Breast epithelium (tissue), 4 donors: ENCODE results near the gene USP24. TPM values are rescaled to one million over a fixed set of nuclear protein-coding genes. Genes with fewer than 3 reads are reported as not detected.

Experiments
- DNase-seq, 2 donors: peaks; one replicate each; pipeline ENCODE4 v3.0.0-alpha.2; 2019; ENCODE audit warnings: low spot score in 2 of 2
- H3K27ac ChIP-seq, 2 donors: fragments of 200-600 bp; sonication (generic) in 1 of 2; one replicate each; pipeline ENCODE4 v1.5.1; 2016 to 2019; ENCODE audit warnings: mild to moderate bottlenecking in 1 of 2
- H3K27me3 ChIP-seq, 2 donors: fragments of 200-600 bp; sonication (generic) in 1 of 2; one replicate each; pipeline versions ENCODE4 v1.5.1 to v1.6.0; 2017 to 2019; ENCODE audit warnings: control low read depth in 1 of 2, mild to moderate bottlenecking in 1 of 2
- H3K36me3 ChIP-seq: fragments of 200-600 bp; one replicate; pipeline ENCODE4 v1.5.1; 2019
- H3K4me1 ChIP-seq, 2 donors: fragments of 200-600 bp; sonication (generic); one replicate each; pipeline ENCODE4 v1.5.1; 2016 to 2019; ENCODE audit warnings: control low read depth in 1 of 2
- H3K4me3 ChIP-seq, 3 donors: fragments of 200-600 bp; sonication (generic); 1 replicate in 2 of 3; 2 replicates in 1 of 3; pipeline ENCODE4 v1.5.1; 2016 to 2019; ENCODE audit warnings: mild to moderate bottlenecking in 3 of 3, moderate library complexity in 2 of 3
- H3K9me3 ChIP-seq, 2 donors: fragments of 200-600 bp; sonication (generic) in 1 of 2; one replicate each; pipeline ENCODE4 v1.5.1; 2016 to 2019; ENCODE audit warnings: control low read depth in 1 of 2
- POLR2A ChIP-seq: fragments of 450-650 bp; IDR thresholded peaks from one replicate; pipeline ENCODE4 v1.6.1; 2016; ENCODE audit warnings: antibody characterized with exemption, mild to moderate bottlenecking, moderate library complexity
- POLR2AphosphoS5 ChIP-seq, 3 donors: sonication (generic); formaldehyde crosslinking; IDR thresholded peaks; one replicate each; pipeline ENCODE4 v1.6.1; 2017; ENCODE audit warnings: antibody characterized with exemption in 3 of 3
- intact Hi-C: fragments of 100-400 bp; cut with DNase I; formaldehyde crosslinking; loops from one replicate; pipeline ENCODE4 v1.15.1; 2023; ENCODE audit warnings: low total_unique reads
- total RNA-seq, 3 donors: library from RNA; depleted of rRNA; stranded (reverse); fragments of >200 nt; gene quantifications; one replicate each; pipeline ENCODE4 v1.1.0, GENCODE V29; 2016
- TF ChIP-seq, protein P1 (sequence below), 3 donors: fragments of 450-650 bp; IDR thresholded peaks; one replicate each; pipeline ENCODE4 v1.5.1; 2016 to 2017; ENCODE audit warnings: antibody characterized with exemption in 3 of 3, mild to moderate bottlenecking in 3 of 3, moderate library complexity in 3 of 3

Gene USP24
- total RNA-seq, 3 donors from 2014 or later: 51.5 to 103 (median 77.3) TPM

GRCh38 chr1:55214212-55214933, 791 bp downstream of the USP24 start:
- Histone ChIP-seq H3K9me3 (no peaks in the 10 kb centered on the region), H3K36me3 (no peaks in the 10 kb centered on the region), H3K4me3 (peak overlapping the region; percentile 65 to 98 (median 86)), H3K27me3 (no peaks in the 10 kb centered on the region), H3K27ac (peak overlapping the region; percentile 96 to 97), H3K4me1 (no peaks in the 10 kb centered on the region)
- DNase-seq: no peak
- intact Hi-C loops: no loop called here
- TF ChIP-seq POLR2AphosphoS5 (IDR thresholded peaks at IDR 0.05) (no peak), POLR2A (no peak)
- TF ChIP-seq, protein P1, sequence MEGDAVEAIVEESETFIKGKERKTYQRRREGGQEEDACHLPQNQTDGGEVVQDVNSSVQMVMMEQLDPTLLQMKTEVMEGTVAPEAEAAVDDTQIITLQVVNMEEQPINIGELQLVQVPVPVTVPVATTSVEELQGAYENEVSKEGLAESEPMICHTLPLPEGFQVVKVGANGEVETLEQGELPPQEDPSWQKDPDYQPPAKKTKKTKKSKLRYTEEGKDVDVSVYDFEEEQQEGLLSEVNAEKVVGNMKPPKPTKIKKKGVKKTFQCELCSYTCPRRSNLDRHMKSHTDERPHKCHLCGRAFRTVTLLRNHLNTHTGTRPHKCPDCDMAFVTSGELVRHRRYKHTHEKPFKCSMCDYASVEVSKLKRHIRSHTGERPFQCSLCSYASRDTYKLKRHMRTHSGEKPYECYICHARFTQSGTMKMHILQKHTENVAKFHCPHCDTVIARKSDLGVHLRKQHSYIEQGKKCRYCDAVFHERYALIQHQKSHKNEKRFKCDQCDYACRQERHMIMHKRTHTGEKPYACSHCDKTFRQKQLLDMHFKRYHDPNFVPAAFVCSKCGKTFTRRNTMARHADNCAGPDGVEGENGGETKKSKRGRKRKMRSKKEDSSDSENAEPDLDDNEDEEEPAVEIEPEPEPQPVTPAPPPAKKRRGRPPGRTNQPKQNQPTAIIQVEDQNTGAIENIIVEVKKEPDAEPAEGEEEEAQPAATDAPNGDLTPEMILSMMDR (IDR thresholded peaks at IDR 0.05): no peak

GRCh38 chr1:55213885-55214211, 1.3 kb downstream of the USP24 start:
- intact Hi-C loops: no loop called here
- TF ChIP-seq POLR2AphosphoS5 (IDR thresholded peaks at IDR 0.05) (no peak), POLR2A (no peak)
- TF ChIP-seq, protein P1 (IDR thresholded peaks at IDR 0.05): no peak
- H3K36me3 ChIP-seq: no peaks in the 10 kb centered on the region
- no peaks in the 10 kb centered on the region for H3K9me3 ChIP-seq
- H3K4me1 ChIP-seq: no peaks in the 10 kb centered on the region
- DNase-seq: no peak
- H3K27ac ChIP-seq: peak overlapping the region; percentile 96 to 97
- H3K27me3 ChIP-seq: no peaks in the 10 kb centered on the region
- H3K4me3 ChIP-seq: peak overlapping the region; percentile 65 to 98 (median 86)

DNA sequence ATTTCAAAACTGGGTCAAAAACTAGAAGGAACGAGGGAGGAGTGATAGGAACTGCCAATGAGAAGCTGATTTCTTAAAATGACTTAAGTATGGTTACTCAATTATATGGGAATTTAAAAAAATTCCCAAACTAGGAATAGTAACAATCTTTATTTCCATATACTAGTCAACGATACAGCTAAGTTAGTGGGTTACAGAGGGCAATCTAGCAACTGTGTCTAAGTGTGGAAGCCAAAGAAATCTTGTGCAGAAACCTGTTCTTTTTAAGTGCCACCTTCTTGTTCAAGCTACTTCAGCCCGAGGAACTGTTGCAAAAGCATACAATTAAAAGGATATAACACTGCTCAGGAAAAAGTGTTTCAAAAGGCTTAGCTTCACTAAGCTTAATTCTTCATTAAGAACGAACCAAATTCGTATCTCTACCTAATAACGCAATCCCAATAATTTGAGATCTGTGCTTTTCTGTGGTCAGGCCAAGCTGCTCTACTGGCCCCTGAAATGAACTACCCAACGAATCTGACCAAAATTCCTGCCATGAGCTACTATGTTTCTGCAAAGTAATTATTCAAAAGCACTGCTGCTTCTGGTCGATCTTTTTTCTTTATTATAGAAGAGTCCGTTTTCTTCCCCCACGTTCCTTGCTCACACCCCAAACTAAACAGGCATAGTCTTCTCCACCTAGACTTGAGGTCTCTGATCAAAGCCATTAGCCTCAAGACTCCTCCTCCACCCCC, 1.8 kb downstream of the USP24 start:
- H3K4me3 ChIP-seq: peak overlapping the region; percentile 65 to 98 (median 86)
- no peaks in the 10 kb centered on the region for H3K9me3 ChIP-seq
- intact Hi-C loops: no loop called here
- H3K27ac ChIP-seq: peak overlapping the region; percentile 96 to 97
- no peaks in the 10 kb centered on the region for H3K27me3 ChIP-seq
- no peaks in the 10 kb centered on the region for H3K4me1 ChIP-seq
- TF ChIP-seq, protein P1 (IDR thresholded peaks at IDR 0.05): no peak
- no peak for TF ChIP-seq POLR2AphosphoS5 (IDR thresholded peaks at IDR 0.05)
- no peak for TF ChIP-seq POLR2A
- no peaks in the 10 kb centered on the region for H3K36me3 ChIP-seq
- DNase-seq: no peak

DNA sequence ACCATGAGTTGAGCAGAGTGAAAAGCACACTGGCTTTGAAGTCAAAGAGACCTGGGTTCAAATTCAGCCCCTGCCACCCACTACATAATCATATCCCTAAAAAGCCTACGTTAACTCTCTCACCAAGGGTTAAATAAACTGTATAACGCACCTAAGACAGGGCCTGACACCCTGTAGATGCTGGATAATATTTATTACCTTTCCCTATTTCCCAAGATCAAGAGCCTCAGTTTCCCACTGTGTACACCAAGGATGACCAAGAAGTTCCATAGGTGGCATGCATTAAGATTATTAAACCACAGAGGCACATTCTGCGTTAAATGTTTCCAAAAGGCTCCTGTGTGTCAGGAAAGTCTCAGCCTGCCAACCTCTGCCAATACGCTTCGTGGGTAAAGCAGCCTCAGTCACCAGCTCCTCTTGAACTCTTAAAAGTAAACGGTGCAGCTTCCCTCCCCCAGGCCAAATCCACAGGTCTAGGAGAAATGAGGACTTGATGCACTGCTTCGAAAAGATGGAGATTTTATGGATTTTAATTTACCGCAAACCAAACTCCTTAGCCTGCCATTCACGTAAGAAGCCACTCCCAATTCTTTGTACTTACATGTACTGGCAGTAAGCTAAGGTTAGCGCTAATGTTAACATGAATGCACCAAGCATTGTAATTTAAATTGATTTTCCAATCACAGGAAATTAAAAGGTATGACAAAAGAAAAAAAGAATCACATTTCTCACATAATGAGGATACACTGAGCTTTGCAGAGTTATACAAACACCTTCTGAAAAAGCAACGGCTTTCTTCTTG, 2.6 kb downstream of the USP24 start:
- H3K36me3 ChIP-seq: no peaks in the 10 kb centered on the region
- no peak for DNase-seq
- H3K27me3 ChIP-seq: no peaks in the 10 kb centered on the region
- no peak overlapping the region for H3K27ac ChIP-seq
- peak overlapping the region in 1 of 3 donors; percentile 98 for H3K4me3 ChIP-seq
- no peak for TF ChIP-seq POLR2A
- H3K9me3 ChIP-seq: no peaks in the 10 kb centered on the region
- H3K4me1 ChIP-seq: no peaks in the 10 kb centered on the region
- intact Hi-C loops: no loop called here

DNA sequence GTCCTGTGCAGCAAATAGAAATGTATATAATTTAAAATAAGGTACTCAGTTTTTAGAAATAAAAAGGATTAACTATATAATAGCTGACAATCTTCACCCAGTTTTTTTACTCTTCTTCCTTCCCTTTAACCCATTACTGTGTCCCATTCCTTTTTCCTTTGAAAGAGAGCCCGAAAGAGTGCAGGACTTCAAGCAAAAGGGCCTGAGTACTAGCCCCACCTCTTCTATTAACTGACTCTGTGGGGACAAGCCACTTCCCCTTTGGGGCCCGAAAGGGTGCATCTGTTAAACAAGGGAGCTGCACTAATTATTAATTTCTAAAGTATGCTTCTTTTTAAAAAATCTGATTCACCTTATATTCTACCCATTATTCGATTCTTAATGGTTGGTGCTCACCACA, 3.3 kb downstream of the USP24 start:
- TF ChIP-seq POLR2A (no peak), POLR2AphosphoS5 (IDR thresholded peaks at IDR 0.05) (no peak)
- TF ChIP-seq, protein P1 (IDR thresholded peaks at IDR 0.05): no peak
- Histone ChIP-seq H3K27me3 (no peaks in the 10 kb centered on the region), H3K4me1 (no peaks in the 10 kb centered on the region), H3K36me3 (no peaks in the 10 kb centered on the region), H3K4me3 (peak overlapping the region in 1 of 3 donors; percentile 1), H3K27ac (peak overlapping the region in 1 of 2 donors; percentile 50), H3K9me3 (no peaks in the 10 kb centered on the region)
- intact Hi-C loops: no loop called here
- DNase-seq: no peak
